A549 (cell line): ENCODE results near the gene INPP5J.

Experiments
- CTCF ChIP-seq: fragments of >200 bp; sonication (Bioruptor Twin); formaldehyde crosslinking; IDR thresholded peaks from 3 replicates; pipeline ENCODE4 v1.5.1; 2016
- EP300 ChIP-seq, 2 experiments: fragments of >200 bp; sonication (Bioruptor Twin); formaldehyde crosslinking; IDR thresholded peaks; 2 replicates in 1 of 2; 3 replicates in 1 of 2; pipeline ENCODE4 v1.6.1; 2016 to 2017
- HDAC2 ChIP-seq: fragments of 200-600 bp; sonication (generic); IDR thresholded peaks from 2 replicates; pipeline ENCODE4 v1.6.1; 2016
- HMGXB4 ChIP-seq: fragments of 250-450 bp; sonication (Bioruptor Pico); IDR thresholded peaks from 2 replicates; pipeline ENCODE4 v1.5.0; 2021; ENCODE audit warnings: mild to moderate bottlenecking, moderate library complexity, borderline replicate concordance
- MAFK ChIP-seq: fragments of 450-650 bp; IDR thresholded peaks from 2 replicates; pipeline ENCODE4 v1.6.1; 2014; ENCODE audit not compliant: partially characterized antibody
- MYC ChIP-seq: IDR thresholded peaks from 2 replicates; pipeline ENCODE4 v1.6.1; 2012; ENCODE audit warnings: mild to moderate bottlenecking, inconsistent platforms, low read length, improper control_type of control experiment, borderline replicate concordance
- POLR2A ChIP-seq: IDR thresholded peaks from 2 replicates; pipeline ENCODE4 v1.6.1; 2012; ENCODE audit warnings: mild to moderate bottlenecking, low read length
- RAD21 ChIP-seq, 2 experiments: fragments of >200 bp in 1 of 2; sonication (Bioruptor Twin) in 1 of 2; formaldehyde crosslinking in 1 of 2; IDR thresholded peaks in 1 of 2; conservative IDR thresholded peaks in 1 of 2; 2 replicates in 1 of 2; 3 replicates in 1 of 2; pipeline ENCODE4 v1.6.1; 2012 to 2018; ENCODE audit warnings: inconsistent platforms in 1 of 2
- REST ChIP-seq: fragments of 200-600 bp; sonication (generic); IDR thresholded peaks from 2 replicates; pipeline ENCODE4 v1.6.1; 2016; ENCODE audit warnings: antibody characterized with exemption, mild to moderate bottlenecking, moderate library complexity
- RFX5 ChIP-seq: fragments of 450-650 bp; IDR thresholded peaks from 2 replicates; pipeline ENCODE4 v1.7.1; 2014; ENCODE audit warnings: antibody characterized with exemption, mild to moderate bottlenecking, moderate library complexity
- USF2 ChIP-seq: fragments of 450-650 bp; IDR thresholded peaks from 2 replicates; pipeline ENCODE4 v1.6.1; 2014; ENCODE audit warnings: antibody characterized with exemption
- ZNF302 ChIP-seq: fragments of 250-450 bp; sonication (Bioruptor Pico); IDR thresholded peaks from 2 replicates; pipeline ENCODE4 v1.9.0; 2021; ENCODE audit warnings: inconsistent platforms, mild to moderate bottlenecking, moderate library complexity

- TF ChIP-seq CTCF (no peak; the same call in 2 of the 3 replicates), USF2 (no peak), RFX5 (no peak), POLR2A (no peak), EP300 (IDR thresholded peaks at IDR 0.05) (no peak), RAD21 (conservative IDR thresholded peaks at IDR 0.05 in 1 of 2, IDR thresholded peaks at IDR 0.05 in 1 of 2) (no peak), REST (no peak), MYC (no peak), MAFK (no peak), ZNF302 (CRISPR knock-in tag) (no peak), HDAC2 (no peak), HMGXB4 (CRISPR knock-in tag) (no peak)
These were observed 37.3 kb upstream of the INPP5J start for GRCh38 chr22:31085493-31085824.
